ENCODE data around the gene AP4M1.

- TF ChIP-seq POLR2A (IDR thresholded peaks at IDR 0.05) (no peak), CTCF (IDR thresholded peaks at IDR 0.05) (no peak), EP300 (IDR thresholded peaks at IDR 0.05) (no peak)
These were observed 8.2 kb downstream of the AP4M1 start for GRCh38 chr7:100109521-100110163.
